ENCODE data around the gene LRP11.
"Not testable (repeated sequence)": the region's sequence is repeated elsewhere in the genome, so short reads cannot be mapped to it uniquely, and the experiment has no call there.

Gene LRP11

DNA sequence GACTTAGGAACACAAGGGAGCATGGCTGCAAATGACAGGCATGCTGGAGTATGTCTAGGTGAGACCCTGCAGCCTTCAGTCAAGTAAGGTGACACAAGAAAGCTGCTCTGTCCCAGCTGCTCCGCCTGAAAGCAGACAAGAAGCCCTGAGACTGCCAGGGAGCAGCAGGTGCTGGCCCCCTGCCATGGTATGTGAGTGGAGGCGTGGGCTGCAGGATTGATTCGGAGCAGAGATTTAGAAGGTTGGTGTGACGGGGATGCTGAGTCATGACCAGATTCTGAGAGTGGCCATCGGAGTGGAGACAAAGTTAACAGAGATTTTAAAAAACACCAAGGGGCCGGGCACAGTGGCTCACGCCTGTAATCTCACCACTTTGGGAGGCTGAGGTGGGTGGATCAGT lies 17.8 kb downstream of the LRP11 start:
- FAIRE-seq: no peak

DNA sequence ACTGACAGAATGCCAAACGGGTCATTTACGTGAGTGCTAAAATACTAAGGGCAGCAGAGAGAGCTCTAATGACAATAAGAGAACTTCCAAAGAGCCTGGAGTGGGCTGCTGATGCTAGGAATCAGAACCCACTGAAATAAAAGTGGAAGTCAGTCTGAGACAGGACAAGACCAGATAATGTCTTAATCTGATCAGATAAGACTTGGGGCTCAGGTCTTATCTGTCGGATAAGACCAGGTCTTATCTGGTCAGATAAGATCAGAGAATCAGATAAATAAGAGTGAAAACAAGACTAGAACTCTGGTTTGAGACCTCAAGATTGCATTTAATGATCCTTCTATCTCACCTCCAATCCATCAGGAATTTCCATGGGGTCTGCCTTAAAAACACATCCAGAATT lies 18.6 kb downstream of the LRP11 start:
- FAIRE-seq: no peak

DNA sequence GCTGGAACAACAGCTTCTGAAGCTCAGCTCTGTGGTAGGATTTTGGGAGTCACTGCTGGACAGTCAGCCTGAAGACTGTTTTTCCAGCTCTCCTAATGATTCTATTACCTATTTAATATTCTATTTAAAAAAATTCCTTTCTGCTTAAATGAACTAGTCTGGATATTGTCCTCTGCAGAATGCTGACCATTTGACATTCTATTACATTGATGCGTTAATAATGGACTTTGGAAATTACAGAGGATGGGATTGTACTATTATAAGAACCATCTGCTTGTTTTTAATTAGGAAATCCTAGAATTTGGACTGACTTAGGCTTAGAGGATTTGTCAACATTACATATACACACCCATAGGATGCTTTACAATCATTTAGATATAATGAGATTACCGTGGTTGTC lies 19.7 kb downstream of the LRP11 start:
- FAIRE-seq: no peak

DNA sequence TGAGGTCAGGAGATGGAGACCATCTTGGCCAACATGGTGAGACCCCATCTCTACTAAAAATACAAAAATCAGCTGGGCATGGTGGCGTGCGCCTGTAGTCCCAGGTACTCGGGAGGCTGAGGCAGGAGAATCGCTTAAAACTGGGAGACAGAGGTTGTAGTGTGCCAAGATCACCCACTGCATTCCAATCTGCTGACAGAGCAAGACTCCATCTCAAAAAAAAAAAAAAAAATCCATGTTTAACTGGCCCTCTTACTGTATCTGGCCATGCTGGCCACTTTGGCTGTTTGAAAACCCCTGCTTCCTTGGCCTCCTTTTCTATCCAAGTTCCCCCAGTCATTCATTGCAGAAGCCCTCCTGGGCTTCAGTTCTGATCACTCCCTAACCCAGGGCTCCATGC lies 20.1 kb downstream of the LRP11 start:
- FAIRE-seq: not testable (repeated sequence)

DNA sequence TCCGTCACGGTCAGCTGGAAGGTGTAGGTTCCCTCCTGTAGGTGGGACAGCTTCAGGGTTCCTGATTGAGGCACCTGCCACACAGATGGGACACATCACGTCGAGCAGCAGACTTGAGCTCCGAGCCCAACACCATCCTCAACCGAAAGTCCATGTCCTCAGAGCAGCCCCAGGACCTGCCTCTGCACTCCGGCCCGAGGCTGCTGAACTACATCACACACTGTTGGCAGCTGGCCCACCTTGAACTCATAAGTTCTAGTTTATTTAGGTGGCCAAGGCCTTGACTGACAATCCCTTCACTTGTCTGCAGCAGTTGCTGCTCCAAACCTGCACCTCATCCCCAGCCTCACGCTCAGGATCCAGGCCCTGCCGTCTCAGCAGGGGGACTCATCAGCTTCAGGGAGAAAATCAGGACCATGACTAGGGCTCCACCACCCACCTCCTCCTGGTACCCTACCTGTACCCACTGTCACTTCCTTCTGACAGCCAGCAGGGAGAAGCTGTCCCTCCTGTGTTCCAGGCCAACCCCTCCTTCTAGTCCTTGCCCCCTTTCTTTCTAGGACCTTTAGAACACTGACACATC lies 21.0 kb downstream of the LRP11 start:
- no peak for FAIRE-seq

DNA sequence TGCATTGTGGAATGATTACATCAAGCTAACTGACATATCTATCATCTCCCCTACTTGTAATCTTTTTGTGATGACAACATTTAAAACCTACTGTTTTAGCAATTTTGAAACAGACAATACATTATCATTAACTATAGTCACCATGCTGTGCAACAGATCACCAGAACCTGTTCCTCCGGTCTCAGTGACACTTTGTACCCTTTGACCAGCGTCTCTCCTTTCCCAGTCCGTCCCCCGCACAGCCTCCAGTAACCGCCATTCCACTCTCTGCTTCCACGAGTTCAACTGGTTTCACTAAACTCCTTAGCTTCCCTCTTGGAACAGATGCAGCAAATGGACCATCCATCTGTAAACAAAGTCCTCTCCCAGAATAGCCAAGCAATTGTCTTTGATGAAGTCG lies 21.8 kb downstream of the LRP11 start:
- FAIRE-seq: no peak

DNA sequence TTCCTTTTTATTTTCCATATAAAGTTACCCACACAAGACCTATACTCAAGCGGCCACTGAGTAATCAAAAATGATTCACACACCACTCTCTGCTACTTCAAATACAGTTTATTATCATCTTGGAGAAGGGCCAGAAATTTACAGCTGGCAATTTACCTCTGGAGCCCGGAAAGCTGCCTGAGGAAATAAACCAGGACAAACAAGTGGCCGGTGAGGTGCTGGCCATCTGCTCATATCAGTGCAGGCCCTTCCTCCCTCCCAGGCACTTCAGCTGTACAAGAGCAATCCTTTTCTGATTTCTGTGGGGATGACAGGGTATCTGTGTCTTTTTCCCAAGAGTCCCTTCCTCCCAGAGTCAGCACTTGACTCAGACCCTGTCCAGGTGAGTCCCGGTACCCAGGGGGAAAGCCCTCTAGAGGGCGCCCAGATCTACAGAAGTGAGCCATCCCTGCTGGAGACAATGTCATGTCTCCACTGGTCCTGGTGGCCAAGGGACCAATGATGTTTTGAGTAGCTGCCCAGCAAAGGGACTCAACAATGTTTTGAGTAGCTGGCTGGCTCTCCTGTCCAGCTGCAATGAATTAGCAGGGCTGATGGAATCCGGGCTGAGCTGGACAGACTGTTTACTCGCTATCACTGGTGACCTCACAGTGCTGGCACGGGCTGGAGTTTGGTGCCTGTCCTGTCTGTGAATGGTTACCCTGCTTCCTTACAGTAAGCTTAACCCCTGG lies 23.6 kb downstream of the LRP11 start:
- no peak for FAIRE-seq

DNA sequence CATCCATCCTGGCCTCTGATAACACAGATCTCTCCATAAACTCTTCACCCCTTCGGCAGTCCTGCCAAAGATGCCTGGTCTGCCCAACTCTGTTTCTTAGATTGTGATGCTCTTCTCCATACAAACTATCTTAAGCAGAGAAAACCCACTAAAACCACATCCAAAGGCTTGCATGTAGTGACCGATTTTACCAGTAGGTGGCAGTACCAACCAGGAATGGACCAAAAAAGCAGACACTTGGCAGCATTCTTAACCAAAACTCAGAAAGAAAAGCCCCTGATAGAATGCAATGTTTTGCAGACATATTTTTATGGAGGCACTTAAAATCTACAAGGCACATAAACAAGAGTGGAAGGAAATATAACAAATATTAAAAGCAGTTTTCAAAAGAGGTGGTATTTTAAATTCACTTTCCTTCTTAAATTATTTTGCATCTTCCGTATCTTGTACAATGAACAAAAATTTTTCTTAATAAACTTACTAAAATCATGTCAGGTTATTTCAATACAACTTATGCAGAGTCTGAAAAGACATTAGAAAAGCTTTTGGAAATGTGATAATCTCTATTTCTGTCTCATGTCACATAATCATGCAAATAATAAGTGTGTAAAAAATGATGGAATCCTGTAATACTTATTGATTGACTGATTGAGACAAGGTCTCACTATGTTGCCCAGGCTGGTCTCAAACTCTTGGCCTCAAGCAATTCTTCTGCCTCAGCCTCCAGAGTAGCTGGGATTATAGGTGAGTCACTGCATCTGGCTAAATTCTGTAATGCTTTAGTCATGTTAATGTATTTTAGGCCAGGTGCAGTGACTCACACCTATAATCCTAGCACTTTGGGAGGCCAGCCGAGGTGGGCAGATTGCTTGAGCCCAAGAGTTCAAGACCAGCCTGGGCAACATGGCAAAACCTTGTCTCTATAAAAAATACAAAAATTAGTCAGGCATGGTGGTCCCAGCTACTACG lies 29.4 kb downstream of the LRP11 start:
- FAIRE-seq: peak; percentile 82

DNA sequence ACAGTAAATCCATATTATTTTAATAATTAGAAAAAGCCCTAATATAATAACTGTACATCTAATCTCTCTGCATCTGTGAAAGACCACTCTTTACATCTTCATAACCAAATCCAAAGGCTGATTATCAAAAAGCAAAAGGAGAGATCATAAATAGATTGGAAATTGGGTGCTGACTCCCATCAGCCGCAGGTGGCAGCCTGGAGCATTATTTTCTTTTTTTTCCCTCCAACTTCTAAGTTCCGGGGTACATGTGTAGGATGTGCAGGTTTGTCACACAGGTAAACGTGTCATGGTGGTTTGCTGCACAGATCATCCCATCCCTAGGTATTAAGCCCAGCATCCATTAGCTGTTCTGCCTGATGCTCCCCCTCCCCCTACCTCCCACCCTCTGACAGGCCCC lies 30.5 kb downstream of the LRP11 start:
- no peak for FAIRE-seq

DNA sequence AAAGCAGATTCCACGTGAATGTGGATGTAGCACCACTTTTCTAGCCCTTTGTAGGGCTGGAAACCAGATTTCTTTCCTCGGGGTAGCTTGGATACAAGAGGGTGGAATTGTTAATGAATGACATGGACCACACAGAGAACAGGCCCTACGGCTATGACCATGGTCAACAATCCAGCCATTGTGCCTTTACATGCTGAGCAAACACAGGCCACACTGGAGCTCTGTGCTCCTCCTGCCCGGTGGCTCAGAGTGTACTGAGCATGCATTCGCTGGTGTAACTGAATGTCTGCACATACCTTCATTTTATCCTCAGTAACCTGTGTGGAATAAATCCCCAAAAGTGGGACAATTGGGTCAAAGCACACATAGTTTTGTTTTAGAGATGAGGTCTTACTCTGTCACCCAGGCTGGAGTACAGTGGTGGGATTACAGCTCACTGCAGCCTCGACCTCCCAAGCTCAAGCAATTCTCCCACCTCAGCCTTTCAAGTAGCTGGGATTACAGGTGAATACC lies 32.8 kb downstream of the LRP11 start:
- no peak for FAIRE-seq

DNA sequence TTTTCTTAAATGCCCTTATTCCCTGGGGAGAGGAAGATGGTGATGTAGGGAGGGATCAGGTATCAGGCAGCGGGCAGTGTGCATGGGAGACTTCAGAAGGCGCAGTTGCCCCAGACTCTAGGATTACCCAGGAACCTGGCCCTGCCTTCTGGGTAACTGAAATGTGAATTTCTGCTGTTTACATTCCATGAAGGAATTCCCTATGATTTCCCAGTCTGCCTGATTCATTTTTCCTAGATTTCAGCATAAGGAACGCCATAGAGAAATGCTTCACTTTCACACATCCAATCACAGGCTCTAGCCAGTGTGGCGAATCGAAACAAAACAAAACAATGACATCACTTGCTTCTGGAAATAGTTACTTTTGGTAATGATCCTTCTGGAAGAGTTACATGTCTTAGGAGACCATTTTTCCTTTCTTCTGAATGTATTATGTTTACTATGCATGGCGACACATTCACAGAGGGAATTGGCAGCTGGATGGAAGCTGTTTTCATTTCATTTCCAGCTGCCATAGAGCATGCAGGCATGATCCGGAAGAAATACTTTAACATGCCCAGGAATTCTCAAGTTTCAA lies 33.3 kb downstream of the LRP11 start:
- no peak for FAIRE-seq

DNA sequence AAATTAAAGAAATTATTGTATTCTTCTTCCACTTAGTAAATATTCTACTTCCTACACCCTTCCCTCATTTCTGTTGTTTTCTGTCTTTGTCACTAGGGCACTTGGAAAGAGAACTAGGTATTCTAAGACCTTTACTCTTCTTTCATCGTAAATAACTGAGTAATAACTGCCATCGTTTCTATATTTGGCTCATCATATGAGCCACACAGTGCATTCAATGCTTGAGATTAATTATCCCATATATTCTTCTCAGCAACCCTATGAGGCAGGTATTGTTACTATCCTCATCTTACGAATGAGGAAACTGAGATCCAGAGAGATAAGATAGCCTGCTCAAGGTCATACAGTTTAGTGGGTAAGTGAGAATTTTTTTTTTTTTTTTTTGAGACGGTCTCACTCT lies 38.9 kb downstream of the LRP11 start:
- FAIRE-seq: no peak

DNA sequence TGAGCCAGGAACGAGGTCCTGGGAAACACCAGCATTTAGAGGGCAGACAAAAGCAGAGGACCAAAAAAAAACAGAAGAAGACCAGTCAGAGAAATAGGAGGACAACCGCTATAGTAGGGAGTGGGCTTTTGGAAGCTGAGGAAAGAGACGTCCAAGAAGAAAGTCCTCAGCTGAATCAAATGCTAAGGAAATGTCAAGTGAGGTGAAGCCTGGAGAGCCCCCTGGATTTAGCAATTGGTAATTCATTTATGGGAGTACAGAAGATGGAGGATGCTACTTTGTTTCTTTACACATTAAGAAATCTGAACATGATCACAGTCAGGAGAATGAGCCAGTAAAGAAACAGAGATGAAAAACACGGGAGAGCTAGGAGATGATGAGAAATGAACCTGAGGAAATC lies 41.1 kb downstream of the LRP11 start:
- FAIRE-seq: no peak

DNA sequence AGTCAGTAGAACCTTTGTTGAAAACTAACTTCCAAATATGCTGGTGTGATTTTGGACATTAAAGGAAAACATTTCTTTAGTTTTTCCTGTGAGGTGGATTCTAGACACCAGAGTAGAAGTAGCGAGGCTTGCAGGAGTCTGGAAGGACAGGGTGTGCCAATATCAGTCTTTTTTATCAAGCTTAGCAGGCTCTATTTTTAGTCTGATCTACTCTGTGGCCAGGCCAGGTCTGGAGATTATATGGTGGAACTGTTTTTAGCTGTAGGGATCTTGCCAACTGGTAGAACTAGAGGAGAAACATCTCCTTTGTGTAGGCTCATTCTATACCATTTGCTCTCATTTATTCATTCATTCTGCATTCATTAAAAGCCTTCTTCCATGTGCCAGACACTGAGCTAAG lies 42.7 kb downstream of the LRP11 start:
- FAIRE-seq: no peak

DNA sequence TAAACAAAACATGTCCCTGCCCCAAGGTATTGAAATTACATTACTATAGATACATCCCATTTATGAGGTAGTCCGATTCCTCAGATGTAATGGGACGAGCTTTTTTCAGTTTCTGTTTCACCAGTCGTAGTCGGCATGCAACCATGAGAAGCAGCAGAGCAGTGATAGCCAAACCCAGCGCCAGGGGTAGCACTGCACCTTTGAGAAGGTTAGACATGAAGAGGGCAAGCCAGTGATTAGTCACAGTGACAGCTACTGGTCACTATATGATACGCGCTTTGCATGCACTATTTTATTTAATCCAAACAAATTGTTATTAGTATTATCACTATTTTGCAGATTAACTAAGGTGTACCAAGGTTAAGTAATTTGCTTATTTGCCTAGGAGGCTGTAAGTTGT lies 43.7 kb downstream of the LRP11 start:
- no peak for FAIRE-seq

DNA sequence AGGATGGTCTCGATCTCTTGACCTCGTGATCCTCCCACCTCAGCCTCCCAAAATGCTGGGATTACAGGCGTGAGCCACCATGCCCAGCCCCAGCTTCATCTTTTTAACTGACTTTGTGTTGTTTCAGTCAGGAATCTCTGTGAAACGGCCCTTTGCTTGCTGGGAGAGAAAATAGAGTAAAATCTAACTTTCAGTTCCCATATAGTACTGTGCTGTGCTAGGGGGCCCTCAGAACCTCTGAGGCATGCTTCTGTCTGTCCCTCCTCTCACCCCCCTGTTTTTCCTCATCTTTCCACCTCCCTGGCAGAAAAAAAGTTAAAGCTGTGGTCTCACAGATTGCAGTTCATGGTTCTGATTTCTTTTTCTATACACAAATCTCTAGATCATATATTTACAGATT lies 48.4 kb downstream of the LRP11 start:
- no peak for FAIRE-seq

DNA sequence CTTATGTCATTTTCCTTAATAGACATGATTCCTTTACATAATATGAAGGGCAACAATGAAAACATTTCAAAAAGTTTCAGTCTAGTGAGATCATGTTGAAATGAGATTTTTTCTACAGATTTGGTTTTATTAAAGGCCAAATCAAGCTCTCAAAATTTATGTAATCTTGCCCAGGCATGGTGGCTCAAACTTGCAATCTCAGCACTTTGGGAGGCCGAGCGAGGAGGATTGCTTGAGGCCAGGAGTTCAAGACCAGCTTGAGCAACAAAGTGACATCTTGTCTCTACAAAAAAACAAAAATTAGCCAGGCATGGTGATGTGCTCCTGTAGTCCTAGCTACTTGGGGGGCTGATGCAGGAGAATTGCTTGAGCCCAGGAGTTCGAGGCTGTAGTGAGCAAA lies 50.8 kb downstream of the LRP11 start:
- FAIRE-seq: no peak

DNA sequence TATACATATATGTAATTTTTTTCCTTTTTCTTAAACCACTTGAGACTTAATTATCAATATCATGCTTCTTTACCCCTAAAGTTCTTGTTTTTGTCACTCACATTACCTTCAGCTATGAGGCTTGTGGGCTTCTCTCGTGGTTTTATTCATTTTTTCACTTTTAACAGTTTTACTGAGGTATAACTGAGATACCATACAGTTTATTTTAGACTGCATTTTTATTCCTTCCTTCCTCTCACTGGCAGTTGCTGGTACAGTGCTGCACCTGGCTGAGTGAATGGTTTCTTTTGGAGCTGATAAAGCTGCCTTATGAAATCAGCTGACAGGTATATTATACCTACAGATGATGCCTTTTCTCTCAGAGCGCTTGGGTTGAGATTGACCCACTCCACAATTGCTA lies 54.4 kb downstream of the LRP11 start:
- no peak for FAIRE-seq

DNA sequence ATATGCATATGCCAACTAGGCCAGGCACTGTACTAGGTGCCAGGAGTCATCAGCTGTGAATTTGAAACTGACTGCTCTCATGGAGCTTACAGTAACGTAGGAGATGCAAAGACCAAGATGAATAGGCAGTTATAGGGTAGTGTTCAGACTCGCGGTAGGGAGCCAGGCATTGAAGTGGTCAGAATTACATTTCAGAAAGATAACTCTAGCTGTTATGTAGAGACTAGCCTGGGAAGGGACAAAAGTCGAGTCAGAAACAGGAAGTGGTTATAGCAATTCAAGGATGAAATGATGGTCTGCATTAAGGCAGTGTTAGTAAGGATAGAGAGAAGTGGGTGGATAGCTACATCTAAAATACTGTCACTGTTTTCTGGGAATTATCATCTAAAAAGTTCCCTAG lies 58.0 kb downstream of the LRP11 start:
- no peak for FAIRE-seq

DNA sequence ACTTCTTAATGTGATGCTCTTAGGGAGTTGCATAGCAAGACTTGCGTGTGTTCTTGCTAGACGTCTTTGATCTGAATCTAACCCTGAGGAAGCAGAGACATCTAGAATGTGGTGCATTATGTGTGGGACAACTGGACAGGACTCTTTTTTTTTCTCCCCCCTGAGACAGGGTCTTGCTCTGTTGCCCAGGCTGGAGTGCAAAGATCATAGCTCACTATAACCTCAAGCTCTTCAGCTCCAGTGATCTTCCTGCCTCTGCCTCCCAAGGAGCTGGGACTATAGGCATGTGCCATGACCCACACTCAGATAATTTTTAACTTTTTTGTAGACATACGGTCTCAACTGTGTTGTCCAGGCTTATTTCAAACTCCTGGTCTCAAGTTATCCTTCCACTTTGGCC lies 80.6 kb downstream of the LRP11 start:
- FAIRE-seq: no peak

DNA sequence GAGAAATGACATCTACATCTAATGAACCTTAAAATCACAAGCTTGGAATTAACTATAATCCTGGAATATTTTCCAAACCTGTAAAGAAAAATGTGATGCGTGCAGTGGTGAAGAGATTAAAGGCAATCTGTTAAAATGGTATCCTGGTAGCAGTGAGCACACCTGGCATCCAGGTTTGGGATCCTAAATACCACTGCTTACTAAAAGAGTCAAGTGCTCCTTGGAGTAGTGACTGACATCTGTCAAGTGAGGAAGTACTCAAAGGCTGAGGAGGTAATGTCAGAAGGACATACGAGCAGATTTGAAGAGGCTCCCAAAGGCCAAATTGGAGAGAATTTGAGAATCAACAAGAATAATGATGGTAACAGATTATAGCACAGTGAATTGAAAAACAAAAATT lies 81.8 kb downstream of the LRP11 start:
- no peak for FAIRE-seq

DNA sequence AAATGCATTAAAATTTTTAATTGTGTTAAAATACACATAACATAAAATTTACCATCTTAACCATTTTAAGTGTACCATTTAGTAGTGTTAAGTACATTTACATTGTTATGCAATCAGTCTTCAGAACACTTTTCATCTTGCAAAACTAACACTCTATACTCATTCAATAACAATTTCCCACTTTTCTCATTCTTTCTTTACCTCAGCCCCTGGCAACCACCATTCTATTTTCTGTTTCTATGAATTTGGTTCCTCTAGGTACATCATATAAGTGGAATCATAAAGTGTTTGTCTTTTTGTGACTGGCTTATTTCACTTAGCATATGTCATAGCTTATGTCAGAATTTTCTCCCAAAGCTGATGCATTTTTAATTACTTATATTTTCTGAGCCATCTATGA lies 82.4 kb downstream of the LRP11 start:
- no peak for FAIRE-seq

DNA sequence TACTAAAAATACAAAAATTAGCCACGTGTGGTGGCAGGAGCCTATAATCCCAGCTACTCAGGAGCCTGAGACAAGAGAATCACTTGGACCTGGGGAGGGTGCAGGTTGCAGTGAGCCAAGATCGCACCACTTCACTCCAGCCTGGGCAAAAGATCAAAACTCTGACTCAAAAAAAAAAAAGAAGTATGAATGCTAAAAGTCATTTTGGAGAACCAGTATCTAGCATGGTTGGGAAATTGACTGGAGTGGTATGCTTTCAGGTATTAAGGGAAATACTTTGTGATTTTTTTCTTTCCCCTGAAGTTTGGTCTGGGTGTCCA lies 84.6 kb downstream of the LRP11 start:
- no peak for FAIRE-seq
